CD4-positive, alpha-beta T cell treated with Interleukin-2 at 100 ng/mL for 4 hours (primary cell): ENCODE measurements around the gene TSR1.

ENCODE experiments used
- DNase-seq: peaks from one replicate; pipeline ENCODE4 v3.0.0-alpha.2; 2020; ENCODE audit warnings: low spot score

Gene TSR1

DNA sequence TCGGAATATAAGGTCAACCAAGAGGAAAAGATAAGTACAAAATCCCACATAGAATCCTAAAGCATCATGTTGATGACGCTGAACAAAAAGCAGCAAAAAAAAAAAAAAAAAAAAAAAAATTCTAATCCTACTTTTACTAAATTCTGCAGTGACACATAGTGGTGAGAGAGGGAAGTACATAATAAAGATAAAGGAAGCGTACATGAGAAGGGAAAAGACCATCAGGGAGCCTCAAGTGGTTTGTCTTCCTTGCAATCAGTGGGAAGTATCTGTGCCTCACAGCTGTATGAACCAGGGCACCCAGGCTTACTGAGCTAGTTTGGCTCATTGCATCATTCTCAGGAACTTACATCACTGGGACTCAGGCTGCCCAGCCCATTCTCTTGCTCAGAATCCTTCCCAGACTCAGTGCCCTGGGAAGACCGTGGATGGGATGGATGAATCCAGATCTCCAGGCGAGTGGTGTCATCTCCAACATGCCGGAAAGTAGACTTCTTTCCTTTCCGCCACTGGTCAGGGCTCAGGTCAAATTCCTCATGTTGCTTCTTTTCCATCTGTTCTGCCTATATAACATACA, 53.9 kb downstream of the TSR1 start:
- DNase-seq: peak; percentile 71

- DNase-seq: no peak
Measured at GRCh38 chr17:2279707-2280106, 56.5 kb downstream of the TSR1 start.

DNA sequence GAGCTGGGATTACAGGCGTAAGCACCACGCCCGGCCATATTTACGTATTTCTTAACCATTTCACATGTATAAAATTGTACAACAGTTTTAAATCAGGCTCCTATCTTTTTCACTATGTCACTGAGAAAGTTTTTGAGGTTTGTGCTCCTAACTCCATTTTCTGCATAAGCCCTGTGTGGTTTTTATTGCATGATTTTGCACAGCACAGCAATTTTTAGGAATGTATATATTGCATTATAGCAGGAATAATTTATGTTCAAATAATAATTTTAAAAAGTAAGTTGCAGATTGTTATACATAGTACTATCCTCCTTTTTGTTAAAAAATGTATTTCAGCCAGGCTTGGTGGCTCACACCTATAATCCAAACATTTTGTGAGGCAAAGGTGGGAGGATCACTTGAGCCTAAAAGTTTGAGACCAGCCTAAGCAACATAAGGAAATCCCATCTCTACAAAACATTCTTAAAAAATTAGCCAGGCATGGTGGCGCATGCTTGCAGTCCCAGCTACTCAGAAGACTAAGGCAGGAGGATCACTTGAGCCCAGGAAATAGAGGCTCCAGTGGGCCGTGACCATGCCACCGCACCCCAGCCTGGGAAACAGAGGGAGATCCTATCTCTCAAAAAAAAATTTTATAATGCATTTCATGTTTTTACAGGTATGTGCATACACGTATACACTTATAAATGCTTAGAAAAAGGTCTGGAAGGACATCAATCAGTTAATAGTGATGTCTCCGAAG, 58.7 kb downstream of the TSR1 start:
- no peak for DNase-seq

GRCh38 chr17:2275722-2276121, 60.5 kb downstream of the TSR1 start:
- DNase-seq: no peak

DNA sequence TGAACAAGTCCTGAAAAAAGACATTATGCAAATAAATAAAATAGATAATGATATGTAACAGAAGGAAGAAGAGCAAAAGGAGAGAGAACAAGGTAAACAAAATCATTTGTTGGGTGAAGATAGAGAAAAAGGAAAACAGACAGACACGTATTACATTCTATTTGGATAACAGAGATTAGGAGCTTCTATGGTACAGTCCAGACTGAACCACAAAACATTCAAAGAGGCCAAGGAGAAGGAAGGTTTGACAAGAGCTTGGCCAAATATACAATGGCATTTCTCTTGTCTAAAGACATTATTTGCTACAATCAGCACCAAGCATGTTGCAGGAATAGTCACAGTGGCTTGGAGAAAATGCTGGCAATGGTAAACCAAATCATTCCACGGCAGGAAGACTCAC, 61.8 kb downstream of the TSR1 start:
- no peak for DNase-seq
